Right lobe of liver (tissue), 6 donors: ENCODE data around the gene TAC4. TPM values are rescaled to one million over a fixed set of nuclear protein-coding genes. Genes with fewer than 3 reads are reported as not detected.

ENCODE experiments used
- ATAC-seq, 4 donors: fragments of 200-7000 bp; cut with Tn5 transposase; one replicate each; pipeline ENCODE4 v1.9.1; 2020; ENCODE audit warnings: mild to moderate bottlenecking in 4 of 4, moderate library complexity in 4 of 4
- DNase-seq, 3 donors: peaks; one replicate each; pipeline ENCODE4 v3.0.0-alpha.2; 2020
- H3K27ac ChIP-seq, 3 donors: fragments of 200-600 bp; one replicate each; pipeline ENCODE4 v1.8.0; 2022
- H3K27me3 ChIP-seq, 2 donors: fragments of 200-600 bp; one replicate each; pipeline ENCODE4 v1.8.0; 2022
- H3K36me3 ChIP-seq, 4 donors: fragments of 200-600 bp; sonication (generic) in 1 of 4; one replicate each; pipeline versions ENCODE4 v1.5.1 to v1.8.0; 2017 to 2022; ENCODE audit warnings: control low read depth in 1 of 4
- H3K4me1 ChIP-seq, 4 donors: fragments of 200-600 bp; sonication (generic) in 1 of 4; one replicate each; pipeline versions ENCODE4 v1.5.1 to v1.8.0; 2017 to 2022; ENCODE audit warnings: control low read depth in 1 of 4
- H3K4me3 ChIP-seq, 3 donors: fragments of 200-600 bp; one replicate each; pipeline ENCODE4 v1.8.0; 2022
- H3K9me3 ChIP-seq, 4 donors: fragments of 200-600 bp; sonication (generic) in 1 of 4; one replicate each; pipeline versions ENCODE4 v1.5.1 to v1.8.0; 2017 to 2022; ENCODE audit warnings: control low read depth in 1 of 4
- CTCF ChIP-seq, 4 donors: fragments of 200-600 bp in 3 of 4; fragments of 450-650 bp in 1 of 4; IDR thresholded peaks; one replicate each; pipeline versions ENCODE4 v1.5.1 to v1.8.0; 2016 to 2022; ENCODE audit warnings: antibody characterized with exemption in 4 of 4, mild to moderate bottlenecking in 2 of 4
- POLR2A ChIP-seq: fragments of 450-650 bp; IDR thresholded peaks from one replicate; pipeline ENCODE4 v1.6.1; 2017; ENCODE audit warnings: antibody characterized with exemption, mild to moderate bottlenecking
- WGBS: methylation state at CpG from one replicate; pipeline ENCODE4 v1.1.6; 2018; ENCODE audit warnings: low coverage, low lambda C conversion rate; ENCODE audit not compliant: insufficient coverage; ENCODE audit errors: missing lambda C conversion rate; 5-methylcytosine and 5-hydroxymethylcytosine counted together
- intact Hi-C, 2 donors: fragments of 100-400 bp; cut with DNase I; formaldehyde crosslinking; loops; one replicate each; pipeline versions ENCODE4 v1.11.2 to v1.14.1; 2022
- total RNA-seq, 6 experiments: library from RNA; depleted of rRNA in 2 of 6; stranded (reverse); fragments of >200 nt in 2 of 6; fragmentation: NEBNext Ultra II Directional in 3 of 6; extraction: Animal tissue kit (Norgen Biotek cat#: 25700) in 3 of 6; gene quantifications; one replicate each; pipeline versions ENCODE4 v1.1.0 to v1.2.4, GENCODE V29; 2016 to 2023
- donor health status: DM: no; HTN: yes; CAD: no.
- donor health status: DM: no; HTN: no; CAD: no.
- donor health status: DM: no; HTN: no; CAD: no.
- donor health status: DM: no; HTN: yes; CAD: no.
- donor health status: DM: no; HTN: yes; CAD: no.

Gene TAC4
- total RNA-seq, 6 experiments from 2014 or later = not detected

- no peak for DNase-seq
- Histone ChIP-seq H3K27me3 (no peaks in the 10 kb centered on the region), H3K27ac (no peak overlapping the region), H3K4me1 (no peaks in the 10 kb centered on the region), H3K36me3 (peaks cover 0 to 66% (median 18%) of the 10 kb centered on the region in 4 donors), H3K4me3 (no peak overlapping the region), H3K9me3 (no peaks in the 10 kb centered on the region)
- intact Hi-C loops = no loop called here
- TF ChIP-seq CTCF (IDR thresholded peaks at IDR 0.05) (no peak), POLR2A (no peak)
- 65% methylated on average over 4 of the region's 4 CpGs for WGBS
- no peak for ATAC-seq
Observed at GRCh38 chr17:49809056-49809455, 38.8 kb downstream of the TAC4 start.

- intact Hi-C loops = no loop called here
- DNase-seq (no peak), ATAC-seq (no peak)
- no peak overlapping the region for H3K4me3 ChIP-seq
- H3K9me3 ChIP-seq = no peaks in the 10 kb centered on the region
- no peaks in the 10 kb centered on the region for H3K27me3 ChIP-seq
- no peak overlapping the region for H3K27ac ChIP-seq
- TF ChIP-seq CTCF (IDR thresholded peaks at IDR 0.05) (no peak), POLR2A (no peak)
- H3K4me1 ChIP-seq = no peaks in the 10 kb centered on the region
- H3K36me3 ChIP-seq = peaks cover 0 to 68% (median 29%) of the 10 kb centered on the region in 4 donors
- WGBS = 62% methylated on average over 2 of the region's 2 CpGs
Observed at GRCh38 chr17:49798738-49799137, 49.1 kb downstream of the TAC4 start.

- no peak for TF ChIP-seq POLR2A
- TF ChIP-seq CTCF (IDR thresholded peaks at IDR 0.05) = no peak
- no peak for ATAC-seq
- DNase-seq = no peak
- Histone ChIP-seq H3K36me3 (peaks cover 0 to 74% (median 29%) of the 10 kb centered on the region in 4 donors), H3K27ac (no peak overlapping the region), H3K4me3 (no peak overlapping the region), H3K9me3 (no peaks in the 10 kb centered on the region), H3K27me3 (no peaks in the 10 kb centered on the region), H3K4me1 (no peaks in the 10 kb centered on the region)
- intact Hi-C loops = no loop called here
- WGBS = 94% methylated on average over 8 of the region's 8 CpGs
Observed at GRCh38 chr17:49798182-49798581, 49.7 kb downstream of the TAC4 start.

GRCh38 chr17:49795372-49795771 is 52.5 kb downstream of the TAC4 start:
- DNase-seq (no peak), ATAC-seq (no peak)
- 71% methylated on average over 5 of the region's 5 CpGs for WGBS
- no peak overlapping the region for H3K27ac ChIP-seq
- no peak overlapping the region for H3K4me3 ChIP-seq
- H3K36me3 ChIP-seq = peaks cover 0 to 84% (median 24%) of the 10 kb centered on the region in 4 donors
- H3K9me3 ChIP-seq = no peaks in the 10 kb centered on the region
- H3K4me1 ChIP-seq = peaks cover 0 to 2% (median 0%) of the 10 kb centered on the region in 4 donors
- TF ChIP-seq POLR2A (no peak), CTCF (IDR thresholded peaks at IDR 0.05) (no peak)
- H3K27me3 ChIP-seq = no peaks in the 10 kb centered on the region
- intact Hi-C loops = no loop called here

GRCh38 chr17:49793309-49793708 is 54.6 kb downstream of the TAC4 start:
- TF ChIP-seq POLR2A = no peak
- TF ChIP-seq CTCF (IDR thresholded peaks at IDR 0.05) = no peak
- 75% methylated on average over 1 of the region's 3 CpGs for WGBS
- ATAC-seq (no peak), DNase-seq (no peak)
- no peaks in the 10 kb centered on the region for H3K9me3 ChIP-seq
- no peak overlapping the region for H3K4me3 ChIP-seq
- intact Hi-C loops = no loop called here
- H3K27me3 ChIP-seq = no peaks in the 10 kb centered on the region
- H3K36me3 ChIP-seq = peaks cover 0 to 71% (median 13%) of the 10 kb centered on the region in 4 donors
- peaks cover 0 to 13% (median 6%) of the 10 kb centered on the region in 4 donors for H3K4me1 ChIP-seq
- no peak overlapping the region for H3K27ac ChIP-seq
